SK-N-DZ (cell line): ENCODE data around the gene TECTA.
A peak's percentile ranks its signal among the peaks of the same experiment; 100 is the strongest.
"Not testable (repeated sequence)": the region's sequence is repeated elsewhere in the genome, so short reads cannot be mapped to it uniquely, and the experiment has no call there.

Experiments used
- DNase-seq: peaks from one replicate; pipeline ENCODE4 v3.0.0-alpha.2; 2015; ENCODE audit warnings: low spot score

Gene TECTA

DNA sequence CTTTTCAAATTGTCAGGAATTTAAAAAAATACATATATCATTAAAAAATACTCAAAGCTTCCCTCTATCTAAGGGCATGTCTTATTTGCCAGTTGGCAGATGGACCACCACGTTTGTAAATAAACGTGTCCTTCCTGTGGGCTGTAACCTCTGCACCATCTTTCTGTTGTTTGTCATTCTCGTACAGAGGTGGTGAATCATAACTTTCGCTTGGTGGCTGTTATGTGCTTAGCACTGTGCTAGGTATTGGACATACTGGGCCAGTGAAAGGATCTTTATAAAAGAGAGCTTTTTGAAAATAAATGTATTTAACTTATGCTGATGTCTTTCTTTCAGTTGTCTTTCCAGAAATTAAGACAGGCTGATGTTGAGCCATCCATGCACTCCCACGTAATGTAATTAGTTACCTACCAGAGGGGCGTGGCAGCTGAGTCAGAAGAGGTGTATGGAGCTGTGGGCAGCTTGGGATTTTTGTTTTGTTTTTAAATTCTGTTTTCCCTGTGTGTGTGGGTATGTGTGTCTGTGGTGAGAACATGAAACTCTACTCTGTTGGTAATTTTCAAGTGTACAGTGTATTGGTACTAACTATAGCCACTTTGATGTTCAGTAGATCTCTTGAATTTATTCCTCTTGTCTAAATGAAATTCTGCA, 62.7 kb downstream of the TECTA start:
- no peak for DNase-seq

DNA sequence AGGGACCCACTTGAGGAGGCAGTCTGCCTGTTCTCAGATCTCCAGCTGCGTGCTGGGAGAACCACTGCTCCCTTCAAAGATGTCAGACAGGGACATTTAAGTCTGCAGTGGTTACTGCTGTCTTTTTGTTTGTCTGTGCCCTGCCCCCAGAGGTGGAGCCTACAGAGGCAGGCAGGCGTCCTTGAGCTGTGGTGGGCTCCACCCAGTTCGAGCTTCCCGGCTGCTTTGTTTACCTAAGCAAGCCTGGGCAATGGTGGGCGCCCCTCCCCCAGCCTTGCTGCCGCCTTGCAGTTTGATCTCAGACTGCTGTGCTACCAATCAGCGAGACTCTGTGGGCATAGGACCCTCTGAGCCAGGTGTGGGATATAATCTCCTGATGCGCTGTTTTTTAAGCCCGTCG, 76.6 kb downstream of the TECTA start:
- DNase-seq, result not testable (repeated sequence)

DNA sequence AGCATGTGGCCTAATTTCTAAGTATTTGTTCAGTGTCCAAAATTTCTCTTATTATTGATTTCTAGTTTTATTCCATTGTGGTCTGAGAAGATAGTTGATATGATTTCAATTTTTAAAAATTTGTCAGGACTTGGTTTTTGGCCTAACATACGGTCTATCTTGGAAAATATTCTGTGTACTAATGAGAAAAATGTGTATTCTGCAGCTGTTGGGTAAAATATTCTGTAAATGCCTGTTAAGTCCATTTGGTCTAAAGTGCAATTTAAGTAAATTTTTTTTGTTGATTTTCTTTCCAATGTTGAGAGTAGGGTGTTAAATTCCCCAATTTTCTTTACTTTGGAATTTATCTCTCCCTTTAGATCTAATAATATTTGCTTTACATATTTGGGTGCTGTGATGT, 78.3 kb downstream of the TECTA start:
- no peak for DNase-seq

DNA sequence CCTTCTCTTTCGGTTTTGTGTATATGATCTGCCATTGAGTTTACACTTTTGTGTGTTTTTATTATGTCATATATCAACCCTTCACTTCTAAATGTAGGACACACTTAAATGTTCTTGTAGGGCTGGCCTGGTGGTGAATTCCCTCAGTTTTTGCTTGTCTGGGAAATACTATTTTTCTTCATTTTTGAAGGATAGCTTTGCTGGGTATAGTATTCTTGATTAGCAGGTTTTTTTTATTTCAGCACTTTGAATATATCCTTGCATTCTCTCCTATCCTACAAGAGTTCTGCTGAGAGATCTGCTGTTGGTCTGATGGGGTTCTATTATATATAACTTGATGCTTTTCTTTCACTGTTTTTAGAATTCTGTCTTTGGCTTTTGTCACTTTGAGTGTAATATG, 79.1 kb downstream of the TECTA start:
- DNase-seq, result no peak

DNA sequence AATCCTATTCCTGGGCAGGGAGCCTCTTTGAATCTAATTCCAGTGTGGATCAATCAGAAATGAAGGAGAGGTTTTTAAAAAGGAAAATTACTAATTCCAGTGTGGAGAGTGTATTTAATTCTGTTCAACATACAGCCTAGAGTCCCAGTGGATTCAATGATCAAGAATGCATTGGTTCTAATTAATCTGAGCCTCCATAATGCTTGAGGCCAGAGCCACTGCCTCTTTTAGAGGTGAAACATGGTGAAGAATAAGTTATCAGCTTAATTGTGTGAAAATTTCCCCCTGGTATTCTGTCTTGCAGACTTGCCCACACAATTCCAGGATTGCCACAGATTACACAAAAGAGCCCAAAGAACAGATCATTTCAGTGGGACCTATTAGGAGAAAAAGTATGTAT, 87.7 kb downstream of the TECTA start:
- DNase-seq, result no peak

DNA sequence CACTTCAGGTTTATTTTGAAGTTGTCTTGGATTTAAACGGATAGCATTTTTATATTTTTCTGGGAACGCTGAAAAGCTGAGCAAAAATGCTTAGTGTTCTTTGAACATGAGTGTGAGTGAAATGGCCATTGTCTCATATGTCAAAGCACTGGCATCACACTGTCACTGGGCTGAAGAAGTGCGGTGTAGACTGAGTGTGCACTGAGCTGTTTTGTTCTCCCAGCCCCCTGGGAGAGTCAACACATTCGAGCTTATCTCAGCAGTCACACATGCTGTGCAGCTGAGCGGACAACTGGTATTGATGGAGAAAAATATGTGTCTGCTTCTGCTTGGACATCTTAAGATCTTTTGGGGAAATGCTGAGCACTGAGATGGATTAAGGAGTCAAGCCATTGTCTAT, 90.8 kb downstream of the TECTA start:
- no peak for DNase-seq

DNA sequence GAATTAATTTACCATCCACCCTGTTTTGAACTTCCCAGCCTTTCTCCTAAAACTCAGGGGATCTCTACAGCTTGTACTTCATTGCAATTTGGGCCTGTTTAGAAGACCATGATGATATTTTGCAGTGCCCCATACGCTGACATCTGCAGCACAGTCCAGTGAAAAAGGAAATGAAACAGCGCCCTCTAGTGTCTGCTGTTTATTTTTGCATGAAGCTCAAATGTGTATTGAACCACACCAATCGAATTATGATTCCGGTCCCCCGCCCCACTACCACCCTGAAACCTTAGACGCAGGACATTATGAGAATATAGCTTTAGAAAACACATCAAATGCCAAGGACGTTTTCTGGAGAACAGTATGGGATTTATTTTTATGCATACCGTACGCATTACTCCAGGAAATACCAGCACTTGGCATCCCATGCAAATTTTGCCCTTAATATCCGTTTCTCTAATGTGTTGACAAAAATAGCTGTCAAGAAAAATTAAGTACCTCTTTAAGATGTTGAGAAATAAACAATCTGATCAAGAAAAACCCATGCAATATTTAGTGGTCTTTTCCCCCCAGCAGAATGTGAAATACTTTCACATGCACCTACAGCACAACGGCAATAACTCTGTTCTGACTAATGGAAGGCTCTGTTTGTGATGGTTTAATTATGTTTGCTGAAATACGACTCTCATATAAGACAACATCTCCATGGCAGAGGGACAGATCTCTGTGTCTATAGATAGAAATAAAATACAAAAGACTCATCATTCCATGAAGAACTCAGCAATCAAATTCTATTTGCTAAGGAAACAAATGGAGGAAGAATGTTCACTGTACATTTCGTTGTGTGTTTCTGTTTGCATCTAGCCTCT, 93.9 kb downstream of the TECTA start:
- DNase-seq, result peak; percentile 53

DNA sequence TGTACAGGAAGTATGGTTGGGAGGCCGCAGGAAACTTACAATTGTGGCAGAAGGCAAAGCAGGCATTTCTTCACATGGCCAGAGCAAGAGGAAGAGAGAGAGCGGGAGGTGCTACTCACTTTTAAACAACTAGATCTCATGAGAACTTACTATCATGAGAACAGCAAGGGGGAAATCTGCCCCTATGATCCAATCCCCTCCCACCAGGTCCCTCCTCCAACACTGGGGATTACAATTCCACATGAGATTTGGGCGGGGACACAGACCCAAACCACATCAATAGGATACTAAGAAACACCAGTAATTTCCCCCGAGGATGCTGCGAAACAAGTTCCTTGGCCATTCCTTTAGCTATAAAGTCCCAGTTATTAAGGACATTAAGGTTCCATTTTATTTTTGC, 97.4 kb downstream of the TECTA start:
- DNase-seq, result no peak

DNA sequence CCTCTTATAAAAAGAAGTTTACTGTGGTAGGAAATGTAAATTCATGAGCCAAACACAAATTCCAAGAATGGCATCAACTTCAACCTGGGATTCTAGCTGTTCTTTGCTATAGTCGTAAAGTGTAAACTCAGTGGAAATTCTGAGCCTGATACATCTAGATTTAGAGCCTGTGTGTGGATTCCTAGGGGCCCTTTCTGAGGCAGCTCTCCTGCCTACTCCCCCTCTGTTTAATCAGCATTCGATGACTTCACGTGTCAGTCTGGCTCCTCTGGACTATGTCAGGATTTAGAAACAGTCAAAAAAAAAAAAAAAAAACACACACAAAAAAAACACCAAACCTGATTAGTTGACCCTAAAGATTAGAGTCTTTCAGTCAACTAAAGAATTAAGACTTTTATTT, 98.5 kb downstream of the TECTA start:
- DNase-seq, result peak; percentile 59

DNA sequence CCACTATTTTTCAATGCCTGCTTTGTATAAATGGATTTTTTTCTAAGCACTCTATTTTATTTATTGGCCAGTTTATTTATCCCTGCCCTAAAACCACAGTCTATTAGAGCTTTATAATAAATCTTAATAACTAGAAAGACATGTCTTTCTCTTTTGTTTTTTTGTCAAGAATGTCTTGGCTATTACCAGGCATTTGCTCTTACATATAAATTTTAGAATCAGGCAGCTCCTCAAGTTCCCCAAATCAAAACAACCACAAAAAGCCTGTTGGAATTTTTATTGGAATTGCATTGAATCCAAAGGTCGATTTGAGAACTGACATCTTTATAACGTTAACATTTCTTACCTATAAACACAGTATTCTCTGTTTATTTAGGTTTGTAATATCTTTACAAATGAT, 105.8 kb downstream of the TECTA start:
- no peak for DNase-seq

DNA sequence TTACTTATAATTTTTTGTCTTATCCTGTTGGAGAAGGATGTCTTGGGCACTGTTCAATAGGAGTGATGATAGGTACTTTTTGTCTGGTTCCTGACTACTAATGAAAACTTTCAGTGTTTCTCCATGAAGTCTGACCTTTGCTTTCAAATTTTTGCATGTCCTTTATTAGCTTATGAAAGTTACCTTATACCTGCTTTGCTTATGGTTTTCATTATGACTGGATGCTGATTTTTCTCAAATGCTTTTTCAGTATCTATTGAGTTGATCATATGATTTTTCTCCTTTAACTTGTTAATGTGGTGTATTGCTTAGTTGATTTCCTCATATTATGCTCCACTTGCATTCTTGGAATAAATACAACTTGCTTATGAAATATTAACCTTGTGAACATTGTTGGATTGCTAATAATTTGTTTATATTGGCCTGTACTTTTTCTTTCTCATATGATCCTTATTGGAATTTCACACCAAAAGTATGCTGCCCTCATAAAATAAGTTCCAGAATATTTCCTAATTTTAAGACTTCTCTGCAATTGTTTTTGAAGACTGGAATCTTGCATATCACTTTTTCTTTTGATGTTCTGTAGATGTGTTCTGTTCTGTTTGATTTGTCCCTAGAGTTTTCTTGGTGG, 106.6 kb downstream of the TECTA start:
- no peak for DNase-seq

DNA sequence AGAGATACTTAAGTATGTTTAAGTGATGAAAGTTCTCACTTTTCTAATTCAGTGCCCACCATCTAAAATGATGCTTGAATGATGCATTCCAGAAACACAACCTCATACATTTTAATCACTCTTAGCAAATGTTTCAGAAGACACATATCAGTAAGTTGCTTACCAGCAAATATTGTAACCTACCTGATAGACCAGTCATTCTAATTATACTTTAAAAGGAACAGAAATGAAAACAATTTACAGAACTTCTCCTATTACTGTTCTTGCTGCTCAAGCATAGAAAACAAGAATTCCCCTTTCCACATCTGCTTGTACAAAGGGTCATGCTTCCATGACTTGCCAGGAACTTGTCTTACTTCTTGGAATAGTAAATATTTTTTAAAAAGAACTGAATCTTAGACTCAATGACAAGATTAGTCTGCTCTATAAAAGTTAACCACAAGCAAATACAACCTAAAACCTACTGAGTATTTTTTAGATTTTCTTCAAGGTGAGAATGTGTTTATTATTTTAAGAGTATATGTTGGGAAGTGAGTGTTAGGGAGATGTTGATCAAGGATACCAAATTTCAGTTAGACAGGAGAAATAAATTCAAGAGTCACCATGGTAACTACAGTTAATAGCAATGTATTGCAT, 109.5 kb downstream of the TECTA start:
- no peak for DNase-seq

DNA sequence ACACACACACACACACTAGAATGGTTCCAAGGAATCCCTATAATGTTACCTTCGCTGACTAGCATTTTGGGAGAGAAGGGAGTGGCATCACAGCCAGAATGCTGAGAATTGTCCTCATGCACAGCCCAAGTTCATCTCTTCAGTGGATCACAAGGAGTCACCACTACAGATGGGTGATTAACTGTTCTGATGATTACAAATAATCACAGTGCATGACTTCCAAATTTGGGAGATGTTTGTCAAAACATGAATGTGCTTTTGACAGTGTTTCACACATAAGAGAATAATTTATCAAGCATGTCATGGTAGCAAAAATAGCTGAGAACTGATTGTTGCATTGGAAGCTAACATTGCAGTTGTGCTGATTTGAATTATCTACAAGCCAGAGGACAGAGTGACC, 110.6 kb downstream of the TECTA start:
- DNase-seq, result no peak

DNA sequence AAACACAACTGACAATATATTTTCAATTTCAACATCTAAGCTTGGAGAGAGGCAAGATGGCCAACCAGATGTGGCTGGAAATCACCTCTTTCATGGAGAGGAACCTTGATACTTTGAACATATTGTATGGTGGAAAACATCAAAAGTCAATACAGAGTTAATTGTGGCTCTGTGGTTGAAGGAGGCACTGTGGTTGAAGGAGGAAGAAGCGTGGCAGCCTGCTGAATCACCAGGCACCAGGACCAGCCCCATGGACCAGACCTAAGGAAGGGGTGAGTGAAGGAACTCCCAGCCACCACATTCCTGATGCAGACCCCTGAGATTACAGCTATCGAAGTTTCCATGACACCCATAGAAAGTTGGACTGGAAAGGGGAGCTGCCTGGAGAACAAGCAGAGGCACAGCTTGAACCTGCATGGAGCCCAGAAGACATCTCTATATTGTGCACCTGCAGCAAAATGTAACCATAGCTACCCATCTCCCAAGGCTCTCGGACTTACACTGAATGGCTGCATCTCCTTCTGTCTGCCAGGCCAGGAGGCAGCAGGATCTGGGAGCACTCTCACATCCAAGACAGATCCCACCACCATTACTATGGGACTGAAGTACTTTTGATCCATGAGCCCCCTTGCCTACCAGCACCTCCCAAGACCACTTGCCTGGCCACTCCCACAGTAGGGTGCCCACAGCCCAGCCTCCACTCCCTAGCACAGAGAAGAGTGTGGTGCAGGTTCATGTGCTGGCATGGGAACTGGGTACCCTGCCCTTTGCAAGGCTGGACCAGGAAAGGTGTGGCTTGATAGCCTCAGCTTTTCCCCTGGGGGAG, 111.7 kb downstream of the TECTA start:
- DNase-seq, result no peak

DNA sequence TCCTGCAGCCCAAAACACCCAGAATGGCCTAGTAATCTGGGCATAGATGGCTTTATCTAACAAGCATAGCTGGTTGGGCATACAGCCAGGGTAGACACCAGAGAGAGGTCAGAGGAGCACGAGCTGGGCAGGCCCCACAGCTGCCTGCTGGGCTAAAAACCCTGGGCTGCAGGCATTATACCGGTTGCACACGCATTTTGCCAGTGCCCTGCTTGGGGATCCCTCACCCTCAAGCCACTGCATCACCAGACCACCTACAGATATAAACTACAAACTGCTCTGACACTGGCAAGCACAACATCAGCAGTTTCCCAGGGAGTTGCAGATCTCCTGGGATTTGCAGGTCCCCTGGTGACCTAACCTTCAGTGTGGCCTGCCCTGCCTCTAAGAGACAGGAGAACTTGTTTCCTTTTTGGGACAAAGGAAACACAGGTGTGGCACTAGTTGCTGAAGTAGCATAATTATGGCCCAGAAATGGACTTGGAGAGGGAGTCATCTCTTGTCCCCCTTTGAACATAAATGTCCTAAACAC, 112.4 kb downstream of the TECTA start:
- no peak for DNase-seq

DNA sequence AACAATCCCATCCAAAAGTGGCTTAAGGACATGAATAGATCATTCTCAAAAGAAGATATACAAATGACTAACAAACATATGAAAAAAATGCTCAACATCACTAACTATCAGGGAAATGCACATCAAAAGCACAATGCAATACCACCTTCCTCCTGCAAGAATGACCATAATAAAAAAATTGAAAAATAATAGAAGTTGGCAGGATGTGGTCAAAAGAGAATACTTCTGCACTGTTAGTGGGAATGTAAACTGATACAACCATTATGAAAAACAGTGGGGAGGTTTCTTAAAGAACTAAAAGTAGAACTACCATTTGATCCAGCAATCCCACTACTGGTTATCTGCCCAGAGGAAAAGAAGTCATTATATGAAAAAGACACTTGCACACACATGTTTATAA, 113.8 kb downstream of the TECTA start:
- no peak for DNase-seq

DNA sequence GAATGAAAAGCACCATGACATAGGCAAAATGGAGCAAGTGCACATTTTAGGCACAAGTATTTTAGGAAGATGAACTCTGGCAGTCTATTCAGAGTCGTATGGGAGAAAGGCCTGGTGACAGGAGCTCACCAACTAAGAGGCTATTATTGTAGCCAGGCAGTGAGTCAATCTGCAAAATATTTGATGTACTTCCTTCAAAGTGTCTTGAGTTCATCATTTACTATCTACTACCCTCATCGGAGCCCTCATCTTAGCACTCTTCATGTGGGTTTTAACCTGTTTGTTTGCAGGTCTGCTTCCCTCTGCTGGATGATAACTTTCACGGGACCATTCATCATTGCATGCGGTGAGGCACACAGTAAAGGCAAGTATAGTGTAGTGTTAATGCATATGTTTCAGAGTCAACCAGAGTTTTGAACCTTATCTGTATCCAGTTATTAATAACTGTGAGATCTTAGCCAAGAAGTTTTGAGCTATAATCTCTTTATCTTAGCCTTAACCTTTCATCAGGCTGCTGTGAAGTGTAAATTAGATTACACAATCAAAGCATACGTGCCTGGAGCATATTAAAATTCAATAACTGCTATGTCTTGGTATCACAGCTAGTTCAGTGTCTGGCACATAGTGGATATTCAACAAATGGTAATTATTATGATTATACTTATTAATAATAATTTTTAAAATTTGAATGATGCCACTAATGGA, 120.6 kb downstream of the TECTA start:
- DNase-seq, result peak; percentile 11

DNA sequence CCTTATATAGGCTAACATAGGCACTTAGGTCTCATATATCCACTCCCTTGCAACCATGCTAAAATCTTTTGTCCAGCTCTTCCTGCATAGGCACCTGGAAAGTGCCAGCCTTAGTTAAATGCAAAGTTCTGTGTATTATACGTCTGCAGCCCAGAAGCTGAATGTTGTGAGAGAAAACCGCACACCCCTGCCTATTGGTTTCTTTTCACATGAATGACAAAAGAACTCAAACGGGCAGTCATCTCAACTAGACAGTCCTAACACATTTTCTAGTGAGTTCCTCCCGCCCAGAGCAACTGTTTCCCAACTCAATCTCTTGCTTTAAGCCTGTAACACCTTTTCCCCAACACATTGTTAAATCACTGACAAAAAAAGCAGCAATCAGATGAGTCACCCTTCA, 122.1 kb downstream of the TECTA start:
- DNase-seq, result no peak

DNA sequence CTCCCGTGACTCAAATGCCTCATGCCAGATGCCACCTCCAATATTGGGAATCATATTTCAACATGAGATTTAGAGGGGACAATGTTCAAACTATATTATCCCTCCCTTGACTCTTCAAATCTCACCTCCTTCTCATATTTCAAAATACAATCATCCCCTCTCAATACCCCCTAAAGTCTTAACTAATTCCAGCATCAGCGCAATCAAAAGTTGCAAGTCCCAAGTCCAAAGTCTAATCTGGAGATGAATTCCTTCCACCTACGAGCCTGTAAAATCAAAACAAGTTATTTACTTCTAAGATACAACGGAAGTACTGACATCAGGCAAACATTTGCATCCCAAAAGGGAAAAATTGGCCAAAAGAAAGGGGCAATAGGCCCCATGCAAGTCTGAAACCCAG, 124.3 kb downstream of the TECTA start:
- no peak for DNase-seq

DNA sequence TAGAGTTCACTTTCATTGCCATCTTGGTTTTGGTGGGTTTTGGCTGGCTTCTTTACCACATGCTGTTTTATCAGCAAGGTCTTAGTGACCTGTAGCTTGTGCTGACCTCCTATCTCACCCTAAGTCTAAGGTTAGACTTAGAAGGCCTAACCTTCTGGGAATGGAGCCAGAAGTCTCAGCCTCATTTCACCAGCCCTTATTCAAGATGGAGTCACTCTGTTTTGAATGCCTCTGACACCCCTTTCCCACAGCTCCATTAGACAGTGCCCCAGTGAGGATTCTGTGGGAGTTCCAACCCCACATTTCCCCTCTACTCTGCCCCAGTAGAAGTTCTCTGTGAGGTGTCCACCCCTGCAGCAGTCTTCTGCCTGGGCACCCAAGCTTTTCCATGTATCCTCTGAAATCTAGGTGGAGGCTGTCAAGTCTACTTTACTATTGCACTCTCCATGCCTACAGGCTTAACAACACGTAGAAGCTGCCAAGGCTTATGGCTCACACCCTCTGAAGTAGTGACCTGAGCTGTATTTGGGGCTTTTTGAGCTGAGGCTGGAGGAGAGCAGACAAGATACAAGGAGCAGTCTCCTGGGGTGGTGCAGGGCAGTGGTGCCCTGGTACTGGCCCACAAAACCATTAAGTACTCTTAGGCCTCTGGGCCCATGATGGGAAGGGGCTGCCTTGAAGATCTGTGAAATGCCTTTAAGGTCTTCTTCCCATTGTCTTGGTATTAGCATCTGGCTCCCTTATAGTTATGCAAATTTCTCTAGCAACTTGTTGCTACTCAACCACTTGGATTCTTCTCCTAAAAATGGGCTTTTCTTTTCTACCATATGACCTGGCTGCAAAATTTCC, 125.6 kb downstream of the TECTA start:
- DNase-seq, result no peak
